H1 (cell line): ENCODE data around the gene PNMA1. TPM values are rescaled to one million over a fixed set of nuclear protein-coding genes. Genes with fewer than 3 reads are reported as not detected.

Source experiments
- CTCF ChIA-PET: fragments of 300-600 bp; sonication (Branson Sonifier 250); formaldehyde crosslinking; loops from one replicate; lab custom pipeline; 2021; ENCODE audit not compliant: partially characterized antibody; lab: Charles Lee
- POLR2A ChIA-PET: fragments of 300-600 bp; sonication (Branson Sonifier 250); formaldehyde crosslinking; loops from one replicate; lab custom pipeline; 2021; ENCODE audit warnings: inconsistent platforms; ENCODE audit not compliant: partially characterized antibody; lab: Charles Lee
- DNase-seq, 2 experiments: peaks; one replicate each; pipeline versions ENCODE4 v3.0.0 to v3.0.0-alpha.2; 2010 to 2022; ENCODE audit warnings: low spot score in 2 of 2, low read depth in 1 of 2, mixed read lengths in 1 of 2
- FAIRE-seq: peaks from 2 replicates; lab custom pipeline; 2011; peaks lifted over from hg19 to GRCh38; lab: Jason Lieb, UNC
- H2AFZ ChIP-seq: 2 replicates; pipeline ENCODE4 v1.8.1; 2012; ENCODE audit warnings: low read length, inconsistent platforms
- H2AK5ac ChIP-seq: 2 replicates; pipeline ENCODE4 v1.6.1; 2013; ENCODE audit warnings: low read depth, low read length
- H2BK120ac ChIP-seq: replicated peaks from 2 replicates; pipeline ENCODE3; 2013; ENCODE audit warnings: low read depth, low read length, inconsistent platforms
- H2BK12ac ChIP-seq: 2 replicates; pipeline ENCODE4 v1.6.1; 2013; ENCODE audit warnings: low read depth, low read length
- H2BK15ac ChIP-seq: 2 replicates; pipeline ENCODE4 v1.6.1; 2013; ENCODE audit warnings: low read length
- H2BK20ac ChIP-seq: 2 replicates; pipeline ENCODE4 v1.6.1; 2013; ENCODE audit warnings: low read length
- H2BK5ac ChIP-seq: 2 replicates; pipeline ENCODE4 v1.6.1; 2013; ENCODE audit warnings: low read depth, low read length
- H3K14ac ChIP-seq: 2 replicates; pipeline ENCODE4 v1.6.1; 2013; ENCODE audit warnings: inconsistent platforms; ENCODE audit not compliant: insufficient read length
- H3K18ac ChIP-seq: 2 replicates; pipeline ENCODE4 v1.6.1; 2013; ENCODE audit warnings: low read length; ENCODE audit errors: extremely low read depth
- H3K23ac ChIP-seq: 2 replicates; pipeline ENCODE4 v1.6.1; 2013; ENCODE audit warnings: inconsistent platforms; ENCODE audit not compliant: insufficient read length
- H3K23me2 ChIP-seq: 2 replicates; pipeline ENCODE4 v1.6.1; 2013; ENCODE audit warnings: low read depth, low read length
- H3K27ac ChIP-seq: 2 replicates; pipeline ENCODE4 v1.6.1; 2011; ENCODE audit warnings: low read depth, low read length, inconsistent platforms
- H3K27me3 ChIP-seq, 4 experiments: replicated peaks in 1 of 4; 1 replicate in 1 of 4; 2 replicates in 3 of 4; pipeline versions ENCODE4 v1.6.1 to v1.8.1; 2011 to 2013; ENCODE audit warnings: low read length in 3 of 4, mild to moderate bottlenecking in 3 of 4, inconsistent platforms in 2 of 4, mixed read lengths in 2 of 4, moderate library complexity in 1 of 4; ENCODE audit not compliant: control insufficient read depth in 3 of 4, insufficient read depth in 3 of 4; ENCODE audit errors: extremely low read depth in 1 of 4
- H3K36me3 ChIP-seq, 4 experiments: 2 replicates each; pipeline versions ENCODE4 v1.6.1 to v1.8.1; 2011 to 2013; ENCODE audit warnings: mild to moderate bottlenecking in 4 of 4, low read length in 3 of 4, moderate library complexity in 2 of 4, control low read depth in 1 of 4, inconsistent platforms in 1 of 4; ENCODE audit not compliant: insufficient read depth in 4 of 4, control insufficient read depth in 2 of 4
- H3K4ac ChIP-seq: replicated peaks from 2 replicates; pipeline ENCODE3; 2013; ENCODE audit warnings: low read length, low read depth, mixed read lengths, inconsistent platforms; ENCODE audit not compliant: insufficient read length
- H3K4me1 ChIP-seq, 4 experiments: replicated peaks in 1 of 4; 1 replicate in 1 of 4; 2 replicates in 3 of 4; pipeline versions ENCODE4 v1.6.1 to v1.8.1; 2011 to 2013; ENCODE audit warnings: low read length in 3 of 4, inconsistent platforms in 2 of 4, mixed read lengths in 1 of 4; ENCODE audit not compliant: insufficient read depth in 4 of 4, control insufficient read depth in 3 of 4
- H3K4me2 ChIP-seq, 2 experiments: 2 replicates each; pipeline versions ENCODE4 v1.6.1 to v1.8.1; 2011 to 2013; ENCODE audit warnings: low read depth in 2 of 2, low read length in 2 of 2, control low read depth in 1 of 2, inconsistent platforms in 1 of 2, mild to moderate bottlenecking in 1 of 2; ENCODE audit not compliant: insufficient read depth in 1 of 2
- H3K4me3 ChIP-seq, 4 experiments: fragments of 200-600, 300-600 bp in 1 of 4; sonication (generic), shearing (Covaris generic), sonication (Bioruptor Twin) in 1 of 4; 2 replicates each; pipeline versions ENCODE4 v1.5.1 to v1.8.1; 2011 to 2016; ENCODE audit warnings: low read length in 4 of 4, low read depth in 3 of 4, control low read depth in 2 of 4, inconsistent platforms in 2 of 4, mild to moderate bottlenecking in 2 of 4, mixed read lengths in 1 of 4, moderate library complexity in 1 of 4; ENCODE audit not compliant: insufficient read depth in 2 of 4; ENCODE audit errors: extremely low read depth in 1 of 4
- H3K56ac ChIP-seq: replicated peaks from 2 replicates; pipeline ENCODE3; 2013; ENCODE audit warnings: low read depth, mild to moderate bottlenecking, mixed read lengths, low read length, inconsistent platforms; ENCODE audit not compliant: insufficient read length
- H3K79me1 ChIP-seq: 2 replicates; pipeline ENCODE4 v1.6.1; 2013; ENCODE audit warnings: low read depth, low read length, control low read depth
- H3K79me2 ChIP-seq, 2 experiments: 2 replicates each; pipeline versions ENCODE4 v1.6.1 to v1.8.1; 2012 to 2013; ENCODE audit warnings: low read length in 2 of 2, mild to moderate bottlenecking in 2 of 2, inconsistent platforms in 1 of 2; ENCODE audit not compliant: insufficient read depth in 2 of 2, control insufficient read depth in 1 of 2
- H3K9ac ChIP-seq, 4 experiments: replicated peaks in 1 of 4; 1 replicate in 1 of 4; 2 replicates in 3 of 4; pipeline versions ENCODE4 v1.6.1 to v1.8.1; 2011 to 2013; ENCODE audit warnings: low read depth in 3 of 4, low read length in 3 of 4, control low read depth in 2 of 4, mild to moderate bottlenecking in 2 of 4, moderate library complexity in 2 of 4, inconsistent platforms in 1 of 4; ENCODE audit errors: extremely low read depth in 1 of 4
- H3K9me3 ChIP-seq, 2 experiments: 2 replicates each; pipeline versions ENCODE4 v1.6.1 to v1.8.1; 2012 to 2013; ENCODE audit warnings: mild to moderate bottlenecking in 2 of 2, moderate library complexity in 2 of 2, control low read depth in 1 of 2, inconsistent platforms in 1 of 2, low read depth in 1 of 2, low read length in 1 of 2, mixed read lengths in 1 of 2; ENCODE audit not compliant: insufficient read depth in 2 of 2
- H4K20me1 ChIP-seq, 2 experiments: replicated peaks in 1 of 2; 2 replicates each; pipeline versions ENCODE3 to v1.8.1; 2011 to 2013; ENCODE audit warnings: inconsistent platforms in 2 of 2, low read length in 2 of 2, mild to moderate bottlenecking in 1 of 2; ENCODE audit not compliant: insufficient read depth in 2 of 2, control insufficient read depth in 1 of 2
- H4K5ac ChIP-seq: 2 replicates; pipeline ENCODE4 v1.6.1; 2013; ENCODE audit warnings: low read length, low read depth, mixed read lengths, inconsistent platforms; ENCODE audit not compliant: insufficient read length
- H4K8ac ChIP-seq: 2 replicates; pipeline ENCODE4 v1.8.0; 2013; ENCODE audit warnings: mild to moderate bottlenecking, moderate library complexity, low read length, inconsistent platforms; ENCODE audit not compliant: insufficient read depth; ENCODE audit errors: extremely low read depth
- H4K91ac ChIP-seq: replicated peaks from 2 replicates; pipeline ENCODE3; 2013; ENCODE audit warnings: low read length, mixed read lengths, inconsistent platforms; ENCODE audit not compliant: insufficient read length
- ASH2L ChIP-seq: fragments of 200-600, 300-600 bp; sonication (generic); IDR thresholded peaks from one replicate; pipeline ENCODE4 v1.7.1; 2017; ENCODE audit warnings: low read length
- CHD2 ChIP-seq: IDR thresholded peaks from 2 replicates; pipeline ENCODE4 v1.6.1; 2012; ENCODE audit warnings: low read length, improper control_type of control experiment
- CTBP2 ChIP-seq: IDR thresholded peaks from 2 replicates; pipeline ENCODE4 v1.7.0; 2011; ENCODE audit warnings: borderline replicate concordance, mild to moderate bottlenecking, moderate library complexity, mixed read lengths, low read length; ENCODE audit not compliant: insufficient read depth, insufficient read length
- EZH2 ChIP-seq: fragments of 200-600 bp; sonication (generic); IDR thresholded peaks from 2 replicates; pipeline ENCODE4 v1.7.1; 2012; ENCODE audit warnings: low read depth, mild to moderate bottlenecking, moderate library complexity, low read length, inconsistent platforms; ENCODE audit not compliant: severe bottlenecking
- POLR2A ChIP-seq, 2 experiments: IDR thresholded peaks; 1 replicate in 1 of 2; 2 replicates in 1 of 2; pipeline ENCODE4 v1.6.1; 2011; ENCODE audit warnings: low read depth in 2 of 2, low read length in 2 of 2, mild to moderate bottlenecking in 2 of 2; ENCODE audit errors: control extremely low read depth in 1 of 2
- RBBP5 ChIP-seq: IDR thresholded peaks from 2 replicates; pipeline ENCODE4 v1.7.1; 2012; ENCODE audit warnings: low read depth, mild to moderate bottlenecking, inconsistent platforms, low read length, moderate library complexity, borderline replicate concordance
- SP1 ChIP-seq: IDR thresholded peaks from 2 replicates; pipeline ENCODE4 v1.6.1; 2011; ENCODE audit warnings: low read depth, low read length
- WGBS, 2 experiments: shearing (Covaris generic) in 1 of 2; methylation state at CpG; one replicate each; pipeline versions ENCODE4 v1.1.6 to v1.1.7; 2013 to 2015; ENCODE audit warnings: low lambda C conversion rate in 2 of 2, mixed read lengths in 2 of 2, inconsistent platforms in 1 of 2, low coverage in 1 of 2, missing lambda C conversion rate in 1 of 2; ENCODE audit not compliant: insufficient replicate concordance in 2 of 2, insufficient coverage in 1 of 2, insufficient read length in 1 of 2; ENCODE audit errors: extremely low coverage in 1 of 2, missing lambda C conversion rate in 1 of 2; 5-methylcytosine and 5-hydroxymethylcytosine counted together
- polyA plus RNA-seq, 7 experiments: library from polyadenylated mRNA; depleted of rRNA in 3 of 7; stranded (reverse) in 5 of 7; unstranded in 2 of 7; fragments of >200 nt in 5 of 7; fragments of 200-250 nt in 2 of 7; gene quantifications; 1 replicate in 5 of 7; 2 replicates in 1 of 7; 4 replicates in 1 of 7; pipeline versions ENCODE4 v1.2.1 to v1.2.3, GENCODE V29; 2011 to 2013; ENCODE audit warnings: missing spikeins in 2 of 7, mixed read lengths in 2 of 7
- total RNA-seq: library from RNA; stranded (reverse); fragmentation: NEBNext Ultra II Directional; extraction: Animal tissue kit (Norgen Biotek cat#: 25700); gene quantifications from 2 replicates; pipeline ENCODE4 v1.2.1, GENCODE V29; 2021
- TF ChIP-seq, protein P1 (sequence below): IDR thresholded peaks from 2 replicates; pipeline ENCODE4 v1.6.1; 2011; ENCODE audit warnings: low read depth, mild to moderate bottlenecking, low read length; ENCODE audit not compliant: insufficient read depth
- TF ChIP-seq, protein P2 (sequence below): IDR thresholded peaks from 2 replicates; pipeline ENCODE4 v1.6.1; 2012; ENCODE audit warnings: low read length, inconsistent platforms

The PNMA1 gene
- total and polyA plus RNA-seq, 2 of the 8 experiments (the other 6 are each of a cell fraction or from before 2014, with no cell fraction given), result 15.8 to 52.7 TPM

DNA sequence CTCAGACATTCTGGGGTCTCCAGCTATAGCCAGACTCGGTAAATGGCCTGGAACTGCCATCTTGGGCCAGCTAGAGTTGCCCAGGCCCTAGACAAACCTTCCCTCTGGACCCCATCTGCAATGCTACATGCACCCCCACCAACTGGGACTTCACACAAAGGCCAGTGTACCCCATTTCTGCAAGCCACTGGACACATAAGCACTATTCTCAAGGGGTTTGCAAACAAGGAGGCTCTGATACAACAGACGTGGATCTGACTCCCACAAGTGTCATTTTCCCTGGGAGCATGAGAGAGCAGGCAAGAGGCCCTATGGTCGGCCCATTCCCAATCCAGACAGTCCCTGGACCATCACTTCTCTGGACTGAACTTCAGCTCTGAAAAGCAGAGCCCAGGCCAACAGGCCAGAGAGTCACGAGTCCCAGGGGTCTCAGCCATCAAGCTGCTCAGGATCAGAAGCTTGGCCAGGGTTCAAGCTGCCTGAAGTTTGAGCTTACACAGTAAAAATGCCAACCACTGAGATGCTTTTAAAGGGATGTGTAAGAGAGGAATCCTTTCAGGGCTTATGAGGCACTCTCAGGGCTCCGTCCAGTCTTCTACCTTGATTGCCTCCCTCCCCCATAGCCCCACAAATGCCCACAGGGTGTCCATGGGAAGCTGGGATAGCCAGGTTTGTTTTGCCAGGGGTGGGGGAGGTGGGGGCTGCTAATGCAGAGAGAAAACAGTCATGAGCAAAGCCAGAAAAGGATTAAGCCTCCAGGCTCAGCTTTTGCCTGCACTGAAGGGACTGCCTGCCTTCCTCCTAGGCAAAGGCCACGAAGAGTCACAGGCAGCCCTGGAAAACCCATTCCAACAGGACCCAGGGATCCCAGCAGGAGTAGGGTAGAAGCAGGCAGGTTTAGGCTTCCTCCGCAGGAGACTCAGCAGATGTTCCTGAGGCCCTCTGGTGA, 31.7 kb upstream of the PNMA1 start:
- Histone ChIP-seq H3K4me1 (peaks cover 13 to 47% (median 32%) of the 10 kb centered on the region in 4 experiments), H4K91ac (no peak overlapping the region), H3K18ac (no peak overlapping the region; the same call in 1 of the 2 replicates), H2BK20ac (no peak overlapping the region), H3K4me3 (no peak overlapping the region), H2BK12ac (no peak overlapping the region), H3K9ac (no peak overlapping the region), H3K4ac (no peak overlapping the region), H2BK5ac (no peak overlapping the region), H2AK5ac (no peak overlapping the region), H3K79me1 (peaks cover 10% of the 10 kb centered on the region; the same call in 1 of the 2 replicates), H2AFZ (no peak overlapping the region), H4K8ac (no peak overlapping the region), H2BK120ac (no peak overlapping the region), H3K79me2 (peaks cover 0 to 46% of the 10 kb centered on the region in 2 experiments; a peak in 2 of 4 replicates), H4K20me1 (peaks cover 5 to 7% of the 10 kb centered on the region in 2 experiments), H3K36me3 (no peaks in the 10 kb centered on the region; a peak in 1 of 8 replicates), H2BK15ac (no peak overlapping the region), H3K14ac (no peak overlapping the region), H3K23ac (no peak overlapping the region), H4K5ac (no peak overlapping the region), H3K27ac (no peak overlapping the region), H3K4me2 (no peak overlapping the region), H3K23me2 (no peaks in the 10 kb centered on the region), H3K56ac (no peak overlapping the region), H3K27me3 (no peaks in the 10 kb centered on the region), H3K9me3 (no peaks in the 10 kb centered on the region)
- DNase-seq (no peak), FAIRE-seq (no peak)
- ChIA-PET CTCF (interaction anchor here (0.6 to 11.1 kb wide), 12 partner anchors 9 to 112 kb away, joined by 3 to 198 read pairs (median 8); a partner anchor contains a TSS), POLR2A (interaction anchor here (0.9 to 2.4 kb wide), 5 partner anchors 9 to 33 kb away, joined by 3 to 10 read pairs (median 3); a partner anchor contains a TSS)
- WGBS, 2 experiments, result 86% methylated on average over 7 of the region's 7 CpGs; no CpG with 5 or more reads in 1 of the 2 experiments
- TF ChIP-seq, protein P1, sequence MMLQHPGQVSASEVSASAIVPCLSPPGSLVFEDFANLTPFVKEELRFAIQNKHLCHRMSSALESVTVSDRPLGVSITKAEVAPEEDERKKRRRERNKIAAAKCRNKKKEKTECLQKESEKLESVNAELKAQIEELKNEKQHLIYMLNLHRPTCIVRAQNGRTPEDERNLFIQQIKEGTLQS, result no peak
- TF ChIP-seq RBBP5, result no peak
- TF ChIP-seq, protein P2, sequence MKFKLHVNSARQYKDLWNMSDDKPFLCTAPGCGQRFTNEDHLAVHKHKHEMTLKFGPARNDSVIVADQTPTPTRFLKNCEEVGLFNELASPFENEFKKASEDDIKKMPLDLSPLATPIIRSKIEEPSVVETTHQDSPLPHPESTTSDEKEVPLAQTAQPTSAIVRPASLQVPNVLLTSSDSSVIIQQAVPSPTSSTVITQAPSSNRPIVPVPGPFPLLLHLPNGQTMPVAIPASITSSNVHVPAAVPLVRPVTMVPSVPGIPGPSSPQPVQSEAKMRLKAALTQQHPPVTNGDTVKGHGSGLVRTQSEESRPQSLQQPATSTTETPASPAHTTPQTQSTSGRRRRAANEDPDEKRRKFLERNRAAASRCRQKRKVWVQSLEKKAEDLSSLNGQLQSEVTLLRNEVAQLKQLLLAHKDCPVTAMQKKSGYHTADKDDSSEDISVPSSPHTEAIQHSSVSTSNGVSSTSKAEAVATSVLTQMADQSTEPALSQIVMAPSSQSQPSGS, result no peak
- no peak for TF ChIP-seq EZH2
- no peak for TF ChIP-seq POLR2A (IDR thresholded peaks at IDR 0.05; ENCODE audit: control extremely low read depth in 1 of 2, low read depth in 2 of 2, low read length in 2 of 2)
- no peak for TF ChIP-seq SP1
- TF ChIP-seq ASH2L, result no peak
- no peak for TF ChIP-seq CTBP2
- no peak for TF ChIP-seq CHD2
